K562 (cell line): ENCODE data around the gene SOX18. TPM values are rescaled to one million over a fixed set of nuclear protein-coding genes. Genes with fewer than 3 reads are reported as not detected.

ENCODE experiments used
- CEBPG ChIP-seq, 3 experiments: fragments of 200-800 bp in 1 of 3; sonication (Bioruptor generic) in 1 of 3; sonication (generic) in 1 of 3; formaldehyde crosslinking in 1 of 3; IDR thresholded peaks in 2 of 3; conservative IDR thresholded peaks in 1 of 3; 2 replicates each; pipeline versions ENCODE4 v1.6.1 to v1.8.0; 2016 to 2022; ENCODE audit warnings: missing compliant biosample characterization in 2 of 3, missing genetic modification characterization in 2 of 3, mild to moderate bottlenecking in 1 of 3, missing genetic modification reagents in 1 of 3
- DPF2 ChIP-seq: fragments of 450-650 bp; IDR thresholded peaks from 2 replicates; pipeline ENCODE4 v1.6.1; 2016
- E2F8 ChIP-seq: fragments of 450-650 bp; IDR thresholded peaks from 2 replicates; pipeline ENCODE4 v1.7.1; 2018; ENCODE audit warnings: mild to moderate bottlenecking, low read depth; ENCODE audit not compliant: partially characterized antibody
- MTA1 ChIP-seq: fragments of 450-650 bp; IDR thresholded peaks from 2 replicates; pipeline ENCODE4 v1.6.1; 2017; ENCODE audit warnings: borderline replicate concordance
- NONO ChIP-seq, 2 experiments: fragments of 200-400 bp in 1 of 2; fragments of 450-650 bp in 1 of 2; formaldehyde crosslinking in 1 of 2; IDR thresholded peaks; 2 replicates each; pipeline ENCODE4 v1.6.1; 2017; ENCODE audit warnings: low read depth in 2 of 2, mild to moderate bottlenecking in 2 of 2, moderate library complexity in 2 of 2, low read length in 1 of 2
- POLR2B ChIP-seq: fragments of 450-650 bp; IDR thresholded peaks from 2 replicates; pipeline ENCODE4 v1.6.1; 2018; ENCODE audit warnings: low read depth; ENCODE audit not compliant: partially characterized antibody
- RUNX1 ChIP-seq: sonication (generic); IDR thresholded peaks from 2 replicates; pipeline ENCODE4 v1.6.1; 2016; ENCODE audit warnings: antibody characterized with exemption, low read depth
- SIN3B ChIP-seq: fragments of 450-650 bp; IDR thresholded peaks from 2 replicates; pipeline ENCODE4 v1.6.1; 2017; ENCODE audit warnings: low read depth, mild to moderate bottlenecking, moderate library complexity
- SP2 ChIP-seq: IDR thresholded peaks from 2 replicates; pipeline ENCODE4 v1.6.1; 2011; ENCODE audit warnings: mild to moderate bottlenecking, low read depth, low read length, moderate library complexity; ENCODE audit not compliant: poor library complexity, severe bottlenecking; ENCODE audit errors: extremely low read depth
- THAP7 ChIP-seq: fragments of 250-450 bp; sonication (Bioruptor Pico); IDR thresholded peaks from 2 replicates; pipeline ENCODE4 v1.5.0; 2021
- ZKSCAN3 ChIP-seq: fragments of 250-450 bp; sonication (Bioruptor Pico); IDR thresholded peaks from 2 replicates; pipeline ENCODE4 v1.4.0; 2020
- ZNF197 ChIP-seq: fragments of 200-800 bp; sonication (Bioruptor generic); IDR thresholded peaks from 2 replicates; pipeline ENCODE4 v1.6.1; 2016; ENCODE audit warnings: low read depth, missing genetic modification characterization, missing compliant biosample characterization
- ZNF324 ChIP-seq: fragments of 250-450 bp; sonication (Bioruptor Pico); IDR thresholded peaks from 2 replicates; pipeline ENCODE4 v1.4.0; 2020; ENCODE audit warnings: mild to moderate bottlenecking
- polyA plus RNA-seq, 8 experiments: library from polyadenylated mRNA; depleted of rRNA in 4 of 8; stranded (reverse) in 5 of 8; unstranded in 3 of 8; fragments of >200 nt; fragmentation: Nextera tagmentation in 2 of 8; fragmentation: Illumina TruSeq in 1 of 8; extraction: Ambion mirVana in 2 of 8; extraction: Trizol in 1 of 8; gene quantifications; 2 replicates each; pipeline versions ENCODE4 v1.2.1 to v1.2.3, GENCODE V29; 2011 to 2014; ENCODE audit warnings: inconsistent platforms in 1 of 8, missing spikeins in 1 of 8
- total RNA-seq, 7 experiments: library from RNA; depleted of rRNA in 6 of 7; stranded (reverse); fragments of >200 nt in 6 of 7; fragmentation: Illumina TruSeq in 2 of 7; extraction: Trizol in 2 of 7; gene quantifications; 2 replicates each; pipeline versions ENCODE4 v1.2.1 to v1.2.3, GENCODE V29; 2011 to 2021; ENCODE audit warnings: low replicate concordance in 1 of 7
- TF ChIP-seq, protein P1 (sequence below): fragments of 200-400 bp; formaldehyde crosslinking; IDR thresholded peaks from 2 replicates; pipeline ENCODE4 v1.6.1; 2017; ENCODE audit warnings: mild to moderate bottlenecking, low read depth, low read length, moderate library complexity
- TF ChIP-seq, protein P2 (sequence below): fragments of 450-650 bp; formaldehyde crosslinking; IDR thresholded peaks from 2 replicates; pipeline ENCODE4 v1.4.0; 2022; ENCODE audit warnings: missing genetic modification characterization

SOX18 gene
- total and polyA plus RNA-seq, 9 of the 15 experiments (the other 6 are each of a cell fraction or from before 2014, with no cell fraction given), result 0.15 to 19.8 (median 0.33) TPM

DNA sequence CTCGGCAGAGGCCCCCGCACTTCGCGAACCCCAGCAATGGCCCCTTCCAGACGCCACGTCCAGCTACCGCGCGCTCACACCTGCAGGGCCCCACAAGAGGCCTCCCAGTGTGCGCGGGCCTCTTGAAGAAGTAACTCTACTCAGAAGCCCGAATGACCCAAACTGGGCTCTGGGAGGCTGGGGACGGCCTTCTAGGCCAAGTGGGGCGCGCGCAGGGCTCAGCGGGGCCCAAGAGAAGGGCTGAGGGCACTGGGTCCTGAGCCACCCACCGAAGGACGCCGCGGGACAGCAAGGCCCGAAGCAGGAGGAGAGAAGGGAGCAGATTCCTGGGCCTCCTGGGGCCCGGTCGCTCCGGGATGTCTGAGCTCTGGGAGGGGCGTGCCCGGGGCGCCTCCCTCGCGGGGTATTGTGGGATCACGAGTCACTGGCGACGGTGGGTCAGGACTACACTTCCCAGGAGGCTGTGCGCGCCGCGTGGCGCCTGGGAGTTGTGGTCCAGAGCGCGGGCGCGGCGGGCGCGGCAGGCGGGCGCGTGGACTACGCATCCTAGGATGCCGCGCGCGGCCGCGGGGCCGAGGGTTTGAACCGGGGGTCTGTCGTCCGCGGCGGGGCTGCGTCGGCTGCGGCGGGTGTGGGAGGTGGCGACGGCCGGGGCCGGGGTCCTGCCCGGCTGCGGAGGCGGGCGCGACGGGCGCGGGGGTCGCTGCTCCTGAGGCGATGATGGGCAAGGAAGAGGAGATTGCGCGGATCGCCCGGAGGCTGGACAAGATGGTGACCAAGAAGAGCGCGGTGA, 13.4 kb upstream of the SOX18 start, which contains the start of gene TCEA2 (continued):
- TF ChIP-seq, protein P1, sequence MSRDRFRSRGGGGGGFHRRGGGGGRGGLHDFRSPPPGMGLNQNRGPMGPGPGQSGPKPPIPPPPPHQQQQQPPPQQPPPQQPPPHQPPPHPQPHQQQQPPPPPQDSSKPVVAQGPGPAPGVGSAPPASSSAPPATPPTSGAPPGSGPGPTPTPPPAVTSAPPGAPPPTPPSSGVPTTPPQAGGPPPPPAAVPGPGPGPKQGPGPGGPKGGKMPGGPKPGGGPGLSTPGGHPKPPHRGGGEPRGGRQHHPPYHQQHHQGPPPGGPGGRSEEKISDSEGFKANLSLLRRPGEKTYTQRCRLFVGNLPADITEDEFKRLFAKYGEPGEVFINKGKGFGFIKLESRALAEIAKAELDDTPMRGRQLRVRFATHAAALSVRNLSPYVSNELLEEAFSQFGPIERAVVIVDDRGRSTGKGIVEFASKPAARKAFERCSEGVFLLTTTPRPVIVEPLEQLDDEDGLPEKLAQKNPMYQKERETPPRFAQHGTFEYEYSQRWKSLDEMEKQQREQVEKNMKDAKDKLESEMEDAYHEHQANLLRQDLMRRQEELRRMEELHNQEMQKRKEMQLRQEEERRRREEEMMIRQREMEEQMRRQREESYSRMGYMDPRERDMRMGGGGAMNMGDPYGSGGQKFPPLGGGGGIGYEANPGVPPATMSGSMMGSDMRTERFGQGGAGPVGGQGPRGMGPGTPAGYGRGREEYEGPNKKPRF, result no peak
- no peak for TF ChIP-seq THAP7
- peak; percentile 68 for TF ChIP-seq SIN3B
- peak; percentile 98 for TF ChIP-seq ZNF197
- no peak for TF ChIP-seq RUNX1
- no peak for TF ChIP-seq ZKSCAN3 (CRISPR knock-in tag)
- peak; percentile 84 for TF ChIP-seq POLR2B
- no peak for TF ChIP-seq DPF2
- TF ChIP-seq NONO (IDR thresholded peaks at IDR 0.05; ENCODE audit: low read depth in 2 of 2, low read length in 1 of 2), result peak in 1 of 2 experiments; percentile 60; a peak in 2 of 4 replicates
- no peak for TF ChIP-seq ZNF324
- TF ChIP-seq E2F8, result no peak
- no peak for TF ChIP-seq MTA1
- TF ChIP-seq, protein P2, sequence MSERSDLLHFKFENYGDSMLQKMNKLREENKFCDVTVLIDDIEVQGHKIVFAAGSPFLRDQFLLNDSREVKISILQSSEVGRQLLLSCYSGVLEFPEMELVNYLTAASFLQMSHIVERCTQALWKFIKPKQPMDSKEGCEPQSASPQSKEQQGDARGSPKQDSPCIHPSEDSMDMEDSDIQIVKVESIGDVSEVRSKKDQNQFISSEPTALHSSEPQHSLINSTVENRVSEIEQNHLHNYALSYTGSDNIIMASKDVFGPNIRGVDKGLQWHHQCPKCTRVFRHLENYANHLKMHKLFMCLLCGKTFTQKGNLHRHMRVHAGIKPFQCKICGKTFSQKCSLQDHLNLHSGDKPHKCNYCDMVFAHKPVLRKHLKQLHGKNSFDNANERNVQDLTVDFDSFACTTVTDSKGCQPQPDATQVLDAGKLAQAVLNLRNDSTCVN (CRISPR knock-in tag), result peak; percentile 40; the same call in 1 of the 2 replicates
- TF ChIP-seq SP2, result no peak
- no peak for TF ChIP-seq CEBPG (CRISPR knock-in tag; IDR thresholded peaks at IDR 0.05)
- TF ChIP-seq CEBPG (tag; conservative IDR thresholded peaks at IDR 0.05 in 1 of 2, IDR thresholded peaks at IDR 0.05 in 1 of 2), result no peak
